ENCODE measurements around the gene CFAP100.

DNA sequence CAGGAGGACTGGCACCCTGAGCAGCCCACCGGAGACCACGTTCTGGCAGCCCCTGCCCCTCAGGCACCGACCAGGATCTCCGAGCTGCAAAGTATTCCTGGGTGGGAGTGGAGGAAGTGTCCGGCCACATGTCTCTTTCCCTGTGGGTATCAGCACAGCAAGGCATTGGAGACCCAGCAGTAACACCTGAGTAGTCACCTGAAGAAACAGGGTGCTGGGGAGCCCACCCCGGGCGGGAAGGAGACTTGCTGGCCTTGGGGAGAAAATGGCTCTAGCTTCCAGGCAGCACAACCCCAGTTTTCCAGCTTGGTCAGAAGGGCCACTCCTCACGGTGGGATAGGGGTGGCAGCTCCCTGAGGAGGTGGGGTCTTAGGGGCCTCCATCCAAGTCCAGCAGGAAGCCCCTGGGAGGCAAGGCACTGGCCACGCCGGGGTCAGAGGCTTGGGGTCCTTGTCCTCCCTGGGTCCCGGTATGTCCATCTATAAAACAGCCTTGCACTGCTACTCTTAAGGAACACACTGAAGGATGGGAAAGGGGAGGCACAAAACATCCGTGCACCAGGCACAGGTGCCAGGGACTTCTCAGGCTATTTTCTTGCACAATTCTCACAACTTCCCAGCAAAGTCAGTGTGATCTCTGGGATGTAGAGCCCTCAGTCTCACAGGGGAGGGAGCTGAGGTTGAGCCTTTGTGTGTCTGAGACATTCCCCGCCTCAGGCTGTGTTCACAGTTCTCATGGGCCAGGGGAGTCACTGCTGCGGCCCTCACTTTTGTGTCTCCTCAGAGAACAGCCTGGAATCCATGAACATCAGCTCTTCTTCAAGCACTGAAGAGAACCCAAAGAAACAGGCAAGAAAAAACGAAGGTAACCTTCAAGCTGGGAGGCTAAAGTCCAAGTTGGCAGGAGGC lies 11.9 kb downstream of the CFAP100 start:
- TF ChIP-seq, protein P1, sequence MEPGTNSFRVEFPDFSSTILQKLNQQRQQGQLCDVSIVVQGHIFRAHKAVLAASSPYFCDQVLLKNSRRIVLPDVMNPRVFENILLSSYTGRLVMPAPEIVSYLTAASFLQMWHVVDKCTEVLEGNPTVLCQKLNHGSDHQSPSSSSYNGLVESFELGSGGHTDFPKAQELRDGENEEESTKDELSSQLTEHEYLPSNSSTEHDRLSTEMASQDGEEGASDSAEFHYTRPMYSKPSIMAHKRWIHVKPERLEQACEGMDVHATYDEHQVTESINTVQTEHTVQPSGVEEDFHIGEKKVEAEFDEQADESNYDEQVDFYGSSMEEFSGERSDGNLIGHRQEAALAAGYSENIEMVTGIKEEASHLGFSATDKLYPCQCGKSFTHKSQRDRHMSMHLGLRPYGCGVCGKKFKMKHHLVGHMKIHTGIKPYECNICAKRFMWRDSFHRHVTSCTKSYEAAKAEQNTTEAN (CRISPR knock-in tag; IDR thresholded peaks at IDR 0.05) = no peak
- TF ChIP-seq, protein P2, sequence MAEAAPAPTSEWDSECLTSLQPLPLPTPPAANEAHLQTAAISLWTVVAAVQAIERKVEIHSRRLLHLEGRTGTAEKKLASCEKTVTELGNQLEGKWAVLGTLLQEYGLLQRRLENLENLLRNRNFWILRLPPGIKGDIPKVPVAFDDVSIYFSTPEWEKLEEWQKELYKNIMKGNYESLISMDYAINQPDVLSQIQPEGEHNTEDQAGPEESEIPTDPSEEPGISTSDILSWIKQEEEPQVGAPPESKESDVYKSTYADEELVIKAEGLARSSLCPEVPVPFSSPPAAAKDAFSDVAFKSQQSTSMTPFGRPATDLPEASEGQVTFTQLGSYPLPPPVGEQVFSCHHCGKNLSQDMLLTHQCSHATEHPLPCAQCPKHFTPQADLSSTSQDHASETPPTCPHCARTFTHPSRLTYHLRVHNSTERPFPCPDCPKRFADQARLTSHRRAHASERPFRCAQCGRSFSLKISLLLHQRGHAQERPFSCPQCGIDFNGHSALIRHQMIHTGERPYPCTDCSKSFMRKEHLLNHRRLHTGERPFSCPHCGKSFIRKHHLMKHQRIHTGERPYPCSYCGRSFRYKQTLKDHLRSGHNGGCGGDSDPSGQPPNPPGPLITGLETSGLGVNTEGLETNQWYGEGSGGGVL (CRISPR knock-in tag; IDR thresholded peaks at IDR 0.05) = no peak

Measured in K562 (cell line).